Stimulated activated CD8-positive, alpha-beta memory T cell treated with anti-CD3 and anti-CD28 coated beads, Interleukin-4, amount 100 ng/mL, for 4 hours (primary cell): Measurements from ENCODE around the gene KCND1.
A peak's percentile ranks its signal among the peaks of the same experiment; 100 is the strongest.

Experiments used
- DNase-seq, 2 donors: peaks; one replicate each; pipeline ENCODE4 v3.0.0-alpha.2; 2020; ENCODE audit warnings: low read depth in 2 of 2, low spot score in 1 of 2

KCND1 gene

GRCh38 chrX:48939524-48940228 is 32.0 kb downstream of the KCND1 start:
- DNase-seq: no peak

DNA sequence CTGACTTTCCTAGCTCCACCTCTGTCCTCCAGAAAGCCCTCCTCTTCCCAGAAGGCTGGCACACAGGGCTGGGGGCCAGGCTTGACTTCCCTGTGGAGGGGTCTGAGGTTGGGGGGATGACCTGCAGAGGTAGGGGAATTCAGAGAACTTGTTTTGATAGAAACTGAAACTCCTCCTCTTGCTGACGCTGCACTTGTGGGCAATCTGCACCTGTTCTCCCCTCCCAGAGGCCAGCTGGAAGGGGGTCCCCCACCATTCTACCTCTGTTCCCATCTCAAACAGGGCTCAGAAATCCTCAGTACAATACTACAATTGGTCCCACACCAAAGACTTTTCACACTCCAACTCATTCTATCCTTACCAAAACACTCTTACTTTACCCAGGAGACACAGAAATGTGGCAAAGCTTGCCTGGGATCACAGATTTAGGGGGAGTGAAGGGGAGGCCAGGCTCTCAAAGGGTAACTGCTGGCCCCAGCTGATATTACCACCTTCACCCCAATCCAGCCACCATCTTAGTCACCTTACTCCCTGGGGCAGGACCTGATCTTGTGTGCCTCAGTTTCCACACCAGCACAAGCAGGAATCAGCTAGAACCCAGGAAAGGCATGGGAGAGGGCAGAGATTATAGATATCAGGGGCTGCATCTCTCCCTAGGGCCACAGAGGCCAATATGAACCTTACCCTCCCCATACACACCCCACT is 32.8 kb downstream of the KCND1 start:
- no peak for DNase-seq

DNA sequence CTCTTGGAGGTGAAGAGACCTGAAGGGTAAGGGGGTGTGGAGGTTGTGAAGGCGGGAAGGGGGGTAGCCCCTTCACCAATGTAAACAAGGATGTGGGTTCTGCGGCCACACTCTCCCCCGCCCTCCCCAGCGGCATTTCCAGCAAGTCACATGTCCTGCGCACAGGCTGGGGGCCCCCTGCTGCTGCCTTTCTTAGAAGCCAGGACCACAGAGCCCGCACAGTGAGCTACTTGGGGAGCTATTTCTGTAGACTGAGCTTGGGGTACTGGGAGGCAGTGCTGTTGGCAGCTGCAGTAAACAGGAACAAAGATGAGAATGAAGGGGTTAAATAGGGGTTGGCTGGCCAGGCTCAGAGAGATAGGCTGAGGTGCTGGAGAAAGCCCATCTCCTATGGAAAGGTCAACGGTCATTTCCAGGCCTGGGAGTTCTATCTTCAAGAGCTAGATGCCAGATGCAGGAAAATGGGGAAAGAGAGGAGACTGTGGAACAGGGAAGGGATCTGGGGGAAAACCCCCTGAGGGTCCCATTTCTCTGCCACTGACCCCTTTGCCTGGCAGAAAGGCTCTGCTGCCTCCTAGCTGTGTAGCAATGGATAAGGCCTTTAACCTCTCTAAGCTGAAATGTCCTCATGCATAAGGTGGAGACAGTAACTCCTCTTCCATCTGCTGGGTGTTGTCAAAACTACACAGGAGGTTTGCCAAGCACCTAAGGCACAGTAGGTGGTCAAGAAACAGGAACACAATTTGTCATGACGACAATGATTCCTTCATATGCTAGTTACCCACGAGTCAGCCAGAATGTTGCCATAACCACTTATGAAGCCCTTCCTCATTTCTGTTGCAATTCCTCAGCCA is 34.4 kb downstream of the KCND1 start:
- DNase-seq: peak; percentile 69 to 88

DNA sequence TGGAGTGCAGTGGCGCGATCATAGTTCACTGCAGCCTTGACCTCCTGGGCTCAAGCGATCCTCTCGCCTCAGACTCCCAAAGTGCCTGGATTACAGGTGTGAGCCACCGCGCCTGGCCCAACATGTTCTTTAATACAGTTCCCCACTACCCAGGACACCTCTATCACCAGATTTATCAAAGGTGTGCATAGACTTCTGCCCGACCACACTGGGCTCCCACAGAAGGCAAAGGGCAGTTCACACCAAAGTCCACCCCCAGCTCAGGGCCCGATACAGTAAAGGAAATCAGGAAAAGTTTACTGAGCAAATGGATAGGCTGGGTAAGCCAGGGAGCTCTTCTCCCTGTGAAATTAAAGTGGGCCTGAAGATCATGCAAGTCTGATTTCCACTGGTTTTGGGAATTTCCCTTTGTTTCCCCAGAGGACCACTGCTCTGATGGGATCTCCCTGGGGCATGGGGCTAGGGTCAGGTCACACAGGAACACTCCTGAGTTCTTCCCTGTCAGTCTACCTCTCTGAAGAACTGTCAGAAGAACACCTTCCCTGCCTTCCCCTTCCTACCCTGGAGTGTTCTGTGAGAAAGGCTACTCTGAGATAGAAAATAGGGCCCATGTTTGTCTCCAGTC is 35.1 kb downstream of the KCND1 start:
- DNase-seq: no peak

- DNase-seq: no peak
Measured at GRCh38 chrX:48935301-48935670, 36.4 kb downstream of the KCND1 start.

DNA sequence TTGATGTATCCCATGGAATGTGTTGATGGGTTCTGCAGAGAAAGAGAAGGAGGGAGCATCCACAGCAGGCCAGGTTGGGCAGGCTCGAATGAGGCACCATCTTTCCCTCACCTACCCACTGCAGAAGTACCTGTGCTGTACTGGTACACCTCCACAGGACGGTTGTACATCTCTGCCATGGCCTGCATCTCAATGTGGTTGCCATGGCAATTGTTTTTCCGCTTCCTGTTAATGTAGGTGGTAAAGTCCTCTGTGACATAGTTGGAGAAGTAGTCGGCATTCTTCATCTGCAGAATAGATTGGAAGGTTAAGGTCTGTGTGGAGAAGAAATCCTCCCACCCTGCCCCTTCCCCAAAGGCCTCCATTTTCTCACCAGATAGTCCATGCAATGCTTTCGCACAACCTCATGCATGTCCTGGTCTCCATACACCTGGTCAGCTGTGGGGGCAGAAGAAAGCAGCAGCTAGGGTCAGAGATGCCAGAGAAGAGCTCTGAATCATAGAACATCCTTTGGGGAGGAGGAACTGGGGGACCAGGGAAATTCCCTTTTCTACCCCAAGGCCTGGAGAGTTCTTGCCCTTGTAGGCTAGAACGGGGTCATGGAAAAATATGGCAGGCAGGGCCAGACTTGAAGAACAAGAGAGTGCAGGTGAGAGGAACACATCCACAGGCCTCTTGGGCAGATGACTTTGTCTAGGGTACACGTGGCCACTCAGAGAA is 36.9 kb downstream of the KCND1 start:
- no peak for DNase-seq

GRCh38 chrX:48933757-48934156 is 37.9 kb downstream of the KCND1 start:
- DNase-seq: no peak

DNA sequence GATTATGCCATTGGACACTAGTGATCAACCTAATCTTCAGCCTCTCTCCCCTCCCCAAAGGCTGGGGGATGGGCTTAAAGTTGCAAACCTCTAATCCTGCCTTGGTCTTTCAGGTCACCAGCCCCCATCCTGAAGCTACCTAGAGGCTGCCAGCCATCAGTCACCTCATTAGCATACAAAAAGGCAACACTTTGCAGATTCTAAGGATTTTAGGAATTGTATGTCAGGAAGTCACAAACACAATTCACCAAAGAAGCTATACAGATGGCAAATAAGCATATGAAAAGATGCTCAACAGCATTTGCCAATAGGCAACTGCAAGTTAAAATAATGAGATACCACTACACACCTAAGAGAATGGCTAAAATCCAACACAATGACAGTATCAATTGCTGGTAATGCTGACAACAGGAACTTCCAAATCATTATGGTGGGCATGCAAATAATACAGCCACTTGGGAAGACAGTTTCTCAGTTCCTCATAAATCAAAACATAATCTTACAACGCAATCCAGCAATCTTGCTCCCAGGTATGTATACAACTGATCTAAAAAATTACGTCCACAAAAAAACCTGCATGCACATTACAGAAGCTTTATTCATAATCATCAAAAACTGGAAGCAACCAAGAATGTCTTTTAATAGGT is 43.8 kb downstream of the KCND1 start:
- no peak for DNase-seq

GRCh38 chrX:48927123-48927522 is 44.5 kb downstream of the KCND1 start:
- DNase-seq: no peak

- DNase-seq: no peak
Measured at GRCh38 chrX:48924270-48924669, 47.4 kb downstream of the KCND1 start.

DNA sequence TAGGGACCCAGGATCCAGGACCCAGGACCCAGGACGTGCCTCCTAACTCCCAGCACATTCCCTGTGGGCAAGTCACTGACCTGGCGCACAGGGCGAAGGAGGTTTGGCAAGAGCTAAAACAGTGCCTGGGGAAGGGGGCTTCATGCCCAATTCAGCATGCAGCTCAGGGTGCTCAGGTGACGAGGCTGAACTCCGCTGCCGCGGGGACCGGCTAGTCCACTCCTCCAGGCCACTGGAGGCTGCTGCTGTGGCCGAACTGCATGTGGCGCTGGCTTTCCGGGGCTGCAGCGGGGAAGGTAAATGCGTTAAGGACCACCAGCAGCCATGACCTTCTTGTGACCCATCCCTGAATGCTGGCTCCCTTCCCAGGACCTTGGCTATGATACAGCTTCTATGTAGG is 47.9 kb downstream of the KCND1 start:
- DNase-seq: no peak

- no peak for DNase-seq
Measured at GRCh38 chrX:48920718-48921104, 50.9 kb downstream of the KCND1 start.

- no peak for DNase-seq
Measured at GRCh38 chrX:48919947-48920717, 51.5 kb downstream of the KCND1 start.

GRCh38 chrX:48919360-48919841 is 52.2 kb downstream of the KCND1 start:
- DNase-seq: no peak

DNA sequence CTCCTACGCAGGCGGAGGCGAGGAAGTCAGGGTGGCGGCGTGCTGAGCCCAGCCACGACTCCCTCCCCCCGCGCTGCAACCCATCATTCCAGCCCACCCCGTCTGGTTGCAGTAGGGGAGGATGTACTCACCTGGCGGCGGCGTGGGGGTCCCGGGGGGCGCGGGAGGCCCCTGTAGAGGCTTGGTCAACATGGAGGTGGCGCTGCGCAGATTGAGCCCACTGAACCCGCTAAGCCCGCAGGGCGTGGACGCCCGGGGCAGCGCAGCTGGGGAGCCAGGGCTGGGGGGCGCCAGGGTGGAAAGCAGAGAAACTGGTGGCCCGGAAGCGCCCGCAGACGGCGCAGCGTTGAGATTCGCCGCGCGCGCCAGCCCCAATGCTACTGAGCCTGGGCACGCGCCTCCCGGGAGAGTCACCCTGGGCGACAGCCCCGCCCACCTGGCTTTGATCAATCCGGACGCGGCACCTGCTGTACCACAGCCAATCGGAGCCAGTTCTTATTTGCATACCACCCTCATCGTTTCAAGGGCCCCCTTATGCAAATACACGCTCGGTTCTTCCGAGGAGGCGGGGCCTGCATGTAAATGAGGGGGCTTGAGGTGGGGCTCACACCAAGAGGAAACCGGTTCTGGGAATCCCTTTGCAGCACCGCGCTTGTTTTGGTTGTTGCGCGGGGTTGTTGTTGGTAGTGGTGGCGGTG is 52.9 kb downstream of the KCND1 start, which contains the start of gene PIM2:
PIM2 (minus strand) TSS at position 382 of the 698 bp plus-strand sequence; CDS start at position 192, 190 bp downstream.
- DNase-seq: peak; percentile 72 to 86

DNA sequence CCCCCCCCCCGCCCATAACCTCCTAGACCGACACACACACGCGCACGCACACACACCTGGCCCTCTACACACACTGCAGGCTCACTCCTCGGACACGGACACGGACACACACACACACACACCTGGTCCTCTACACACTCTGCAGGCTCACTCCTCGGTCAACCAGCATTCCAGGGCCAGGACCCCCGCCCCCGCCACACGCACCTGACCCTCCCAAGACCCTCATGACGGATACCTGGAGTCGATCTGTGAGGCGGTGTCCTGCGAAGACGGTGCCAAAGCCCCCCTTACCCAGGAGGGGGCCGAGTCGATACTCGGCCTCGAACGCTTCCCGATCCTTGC is 53.4 kb downstream of the KCND1 start:
- DNase-seq: no peak

- peak; percentile 74 to 77 for DNase-seq
Measured at GRCh38 chrX:48917139-48918001, 54.3 kb downstream of the KCND1 start.
